HG03196 (cell line): ENCODE results near the gene ANAPC15.

Experiments used
- ATAC-seq: cut with Tn5 transposase; IDR thresholded peaks from one replicate; pipeline ENCODE4 v1.9.1; 2021; ENCODE audit not compliant: unreplicated experiment

The ANAPC15 gene

GRCh38 chr11:72088076-72088808 lies 24.3 kb downstream of the ANAPC15 start:
- ATAC-seq: no peak

- ATAC-seq: no peak
These were observed 26.7 kb downstream of the ANAPC15 start for GRCh38 chr11:72085621-72086351.

- ATAC-seq: no peak
These were observed 27.5 kb downstream of the ANAPC15 start for GRCh38 chr11:72084965-72085364.

DNA sequence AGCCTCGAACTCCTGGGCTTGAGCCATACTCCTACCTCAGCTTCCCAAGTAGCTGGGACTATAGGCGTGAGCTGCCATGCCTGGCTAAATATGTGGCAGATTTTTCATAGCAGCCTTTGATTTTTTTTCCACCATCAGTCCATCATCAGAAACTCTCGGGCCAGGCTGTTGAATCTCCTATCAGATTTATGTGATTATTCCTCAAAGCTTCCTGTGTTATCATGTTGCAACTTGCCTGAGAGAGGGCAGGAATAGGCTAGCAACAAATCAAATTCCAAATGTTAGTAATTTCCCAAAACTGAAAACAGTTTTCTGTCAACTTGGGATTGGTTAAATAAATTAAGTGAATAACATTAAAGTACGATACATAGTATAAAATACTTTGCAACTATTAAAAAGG lies 28.4 kb downstream of the ANAPC15 start:
- no peak for ATAC-seq

DNA sequence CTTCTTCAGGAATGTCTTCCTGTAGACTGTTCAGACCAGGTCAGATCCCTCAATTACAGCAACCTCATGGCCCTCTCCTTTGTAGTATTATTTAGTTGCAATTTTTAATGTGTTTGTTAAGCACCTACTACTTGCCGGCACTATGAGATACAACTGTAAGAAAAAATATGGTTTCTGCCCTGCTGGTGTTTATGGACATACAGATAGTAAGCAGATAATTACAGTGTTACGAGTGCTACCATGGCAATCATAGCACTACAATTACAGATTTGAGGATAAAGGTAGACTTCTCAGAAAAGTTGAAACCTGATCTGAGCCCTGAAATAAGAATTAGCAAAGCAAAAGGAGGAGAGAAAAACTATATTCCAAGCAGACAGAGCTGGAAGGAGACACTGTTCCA lies 29.1 kb downstream of the ANAPC15 start:
- no peak for ATAC-seq

DNA sequence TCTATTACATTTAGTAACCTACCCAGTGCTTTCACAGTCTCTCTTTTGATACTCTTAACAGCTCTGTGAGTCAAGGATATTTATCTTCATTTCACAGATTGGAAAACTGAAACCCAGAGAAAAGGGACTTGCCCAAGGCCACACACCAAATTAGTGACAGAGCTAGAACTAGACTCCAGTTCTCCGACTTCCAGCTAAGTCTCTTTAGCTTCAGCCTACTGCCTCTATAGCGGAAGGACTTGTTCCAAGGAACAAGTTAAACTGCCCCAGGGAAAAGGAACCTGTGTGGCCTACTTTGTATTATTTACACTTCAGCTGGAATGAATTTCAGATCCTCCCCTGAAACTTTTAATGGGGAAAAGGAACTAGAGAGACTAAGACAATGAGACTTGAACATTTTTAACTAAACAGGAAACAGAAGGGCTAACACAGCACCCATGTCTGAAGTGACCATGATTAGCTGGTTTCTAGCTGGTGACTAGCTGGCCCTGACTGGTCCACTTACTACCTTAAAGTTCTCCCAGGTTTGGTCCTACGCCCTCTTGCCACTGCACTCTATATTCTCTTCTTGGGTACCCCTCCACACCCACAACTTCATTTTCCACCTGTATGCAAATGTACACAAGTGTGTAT lies 30.6 kb downstream of the ANAPC15 start:
- no peak for ATAC-seq

DNA sequence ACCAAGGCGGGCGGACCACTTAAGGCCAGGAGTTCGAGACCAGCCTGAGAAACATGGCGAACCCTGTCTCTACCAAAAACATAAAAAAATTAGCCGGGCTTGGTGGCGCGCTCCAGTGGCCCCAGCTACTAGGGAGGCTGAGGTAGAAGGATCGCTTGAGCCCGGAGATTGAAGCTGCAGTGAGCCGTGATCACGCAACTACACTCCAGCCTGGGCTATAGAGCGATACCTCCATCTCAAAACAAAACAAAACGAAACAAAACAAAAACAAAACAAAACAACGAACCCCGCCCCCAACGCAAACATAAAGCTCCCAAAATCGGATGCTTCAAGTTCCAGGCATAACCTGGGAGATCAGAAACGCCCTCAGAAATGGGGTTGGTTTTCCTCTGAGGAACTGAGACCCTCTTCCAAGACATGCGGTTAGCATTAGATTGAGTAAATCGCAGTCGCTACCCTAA lies 31.3 kb downstream of the ANAPC15 start:
- no peak for ATAC-seq

GRCh38 chr11:72080326-72081183 lies 31.9 kb downstream of the ANAPC15 start, which contains the start of the genes LRRC51 and NUMA1:
Gene LRRC51 (plus strand): TSS chr11:72080850. CDS start chr11:72089084, 8,234 bp downstream.
Gene NUMA1 (minus strand): TSS chr11:72080542. CDS start chr11:72035943, 44,599 bp downstream.
- peak; percentile 94 for ATAC-seq

DNA sequence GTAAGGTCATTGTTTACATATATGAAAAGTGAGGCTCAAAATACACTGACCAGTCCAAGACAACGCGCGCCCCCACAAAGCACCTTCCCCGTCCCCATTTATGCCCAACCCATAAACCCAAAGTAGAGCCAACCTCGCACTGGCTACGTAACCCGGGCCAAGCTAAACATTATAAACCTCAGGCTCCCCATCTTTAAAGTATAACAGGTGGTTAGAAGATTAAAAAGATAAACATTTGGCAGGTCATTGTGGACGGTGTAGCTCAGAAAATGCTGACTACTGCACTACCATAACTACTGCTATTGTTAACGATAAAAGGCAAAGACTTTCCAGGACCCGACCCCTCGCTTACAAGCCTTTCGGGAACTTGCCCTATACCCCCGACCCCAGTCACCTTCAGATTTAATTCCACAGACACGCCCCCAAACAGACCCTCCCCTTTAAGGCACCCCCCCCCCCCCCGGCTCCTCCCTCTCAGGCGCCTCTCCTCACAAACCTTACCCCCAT lies 32.6 kb downstream of the ANAPC15 start:
- no peak for ATAC-seq

GRCh38 chr11:72078477-72078876 lies 34.0 kb downstream of the ANAPC15 start:
- no peak for ATAC-seq

GRCh38 chr11:72075756-72076155 lies 36.7 kb downstream of the ANAPC15 start:
- no peak for ATAC-seq

DNA sequence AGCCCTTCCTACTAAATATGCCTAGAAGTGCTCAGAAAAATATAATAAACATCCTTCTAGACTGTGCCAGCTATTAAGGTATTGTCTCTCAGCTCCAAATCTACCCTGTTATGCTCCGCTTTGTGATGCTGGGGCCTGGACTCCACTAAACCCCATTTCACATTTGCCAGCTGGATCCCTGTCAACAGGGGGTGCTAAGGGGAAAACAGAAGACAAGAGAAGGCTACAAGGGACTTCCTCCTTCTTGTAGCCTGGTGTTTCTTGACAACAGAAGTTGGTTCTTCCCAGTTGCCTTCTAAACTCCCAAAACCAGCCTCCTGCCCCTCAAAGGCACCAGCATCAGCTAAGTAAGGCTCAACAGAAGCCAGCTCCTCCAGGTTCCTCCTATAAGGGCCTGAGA lies 37.4 kb downstream of the ANAPC15 start:
- ATAC-seq: no peak

DNA sequence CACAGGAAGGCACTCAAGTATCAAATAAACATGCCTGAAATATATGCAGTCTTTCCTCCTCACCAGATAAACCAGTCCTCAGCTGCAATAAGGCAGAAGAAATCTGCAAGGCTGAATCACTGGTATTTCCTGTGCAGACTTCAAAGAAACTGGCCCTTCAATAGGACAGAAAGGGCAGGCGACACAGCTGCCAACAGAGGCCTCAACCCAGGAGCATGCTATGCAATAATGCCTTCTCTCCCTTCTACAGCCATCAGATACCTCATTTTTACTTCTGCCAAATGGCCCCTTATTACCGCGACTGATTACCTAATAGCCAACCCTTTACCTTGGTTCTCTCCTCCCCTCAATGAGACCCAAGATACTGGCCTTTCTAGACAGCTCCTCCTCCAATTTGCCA lies 40.1 kb downstream of the ANAPC15 start:
- no peak for ATAC-seq

DNA sequence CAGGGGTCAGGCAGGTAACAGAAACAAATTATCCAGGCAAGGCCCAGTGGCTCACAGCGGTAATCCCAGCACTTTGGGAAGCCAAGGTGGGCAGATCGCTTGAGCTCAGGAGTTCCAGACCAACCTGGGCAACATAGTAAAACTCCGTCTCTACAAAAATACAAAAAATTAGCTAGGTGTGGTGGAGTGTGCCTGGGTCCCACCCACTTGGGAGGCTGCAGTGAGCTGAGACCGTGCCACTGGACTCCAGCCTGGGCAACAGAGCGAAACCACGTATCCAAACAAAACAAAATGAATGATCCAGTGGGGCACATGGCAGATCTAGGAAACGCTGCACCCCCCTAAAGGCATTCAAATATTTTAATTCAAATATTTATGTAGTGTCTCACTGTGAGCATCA lies 42.0 kb downstream of the ANAPC15 start:
- ATAC-seq: no peak

GRCh38 chr11:72069787-72070251 lies 42.7 kb downstream of the ANAPC15 start:
- no peak for ATAC-seq

DNA sequence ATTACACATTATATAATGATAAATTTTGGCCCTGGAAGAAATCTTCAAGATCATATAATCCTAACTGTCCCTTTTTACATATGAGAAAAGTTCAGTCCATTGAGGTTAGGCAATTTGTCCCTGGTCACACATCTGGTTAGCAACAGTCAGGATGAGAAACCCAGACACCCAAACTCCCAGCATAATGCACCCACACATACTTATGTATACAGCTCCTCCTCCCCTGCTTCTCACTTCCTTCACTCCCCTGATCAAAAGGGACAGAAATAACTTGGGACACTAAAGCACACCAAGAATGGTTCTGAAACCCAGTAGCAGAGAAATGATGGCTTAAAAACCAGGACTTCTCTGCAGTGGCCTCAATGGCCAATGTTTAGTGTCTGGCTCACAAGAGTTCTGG lies 43.3 kb downstream of the ANAPC15 start:
- no peak for ATAC-seq

GRCh38 chr11:72067676-72068075 lies 44.8 kb downstream of the ANAPC15 start:
- no peak for ATAC-seq

- no peak for ATAC-seq
These were observed 45.2 kb downstream of the ANAPC15 start for GRCh38 chr11:72067266-72067665.

- ATAC-seq: no peak
These were observed 45.6 kb downstream of the ANAPC15 start for GRCh38 chr11:72066855-72067254.

DNA sequence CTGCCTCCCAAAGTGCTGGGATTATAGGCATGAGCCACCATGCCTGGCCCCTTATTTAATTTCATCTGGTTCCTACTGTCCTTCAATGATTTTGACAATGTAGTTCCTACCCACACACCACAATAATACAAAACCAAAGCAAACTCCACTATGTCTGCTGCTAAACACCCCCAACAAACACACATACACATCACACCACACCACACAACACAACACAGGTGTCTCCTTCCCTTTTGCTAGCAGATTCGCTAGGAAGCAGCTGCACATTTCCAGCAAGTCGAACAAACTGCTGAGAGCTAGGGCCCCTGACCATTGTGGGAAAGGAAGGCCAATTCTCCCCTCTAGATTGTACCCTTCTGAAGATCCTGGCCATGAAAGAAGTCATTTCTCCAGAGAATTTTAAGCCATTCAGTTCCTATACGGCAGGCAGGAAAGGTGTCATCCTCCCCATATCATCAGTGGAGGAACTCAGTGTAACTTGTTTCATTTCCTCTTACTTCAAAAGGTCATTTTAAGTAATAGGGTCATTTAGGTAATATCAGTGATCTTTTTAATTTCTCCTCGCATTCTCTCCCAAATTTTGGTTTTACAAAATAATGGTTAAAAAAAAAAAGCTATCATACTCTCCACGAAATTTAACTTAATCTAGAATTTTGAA lies 50.6 kb downstream of the ANAPC15 start:
- no peak for ATAC-seq
